SK-N-MC (cell line): ENCODE results near the gene POMGNT2.

Experiments used
- DNase-seq: peaks from one replicate; pipeline ENCODE4 v3.0.0-alpha.2; 2011; ENCODE audit warnings: low read depth, low spot score
- H3K27ac ChIP-seq: fragments of 200-600 bp; sonication (generic); 2 replicates; pipeline ENCODE4 v1.5.1; 2016; ENCODE audit warnings: mixed run types
- H3K36me3 ChIP-seq: fragments of 200-600 bp; sonication (generic); 2 replicates; pipeline ENCODE4 v1.6.1; 2017; ENCODE audit warnings: antibody characterized with exemption, low read length, mixed read lengths; ENCODE audit not compliant: insufficient read depth
- H3K4me3 ChIP-seq: fragments of 200-600 bp; sonication (generic); 2 replicates; pipeline ENCODE4 v1.5.1; 2016
- H3K9ac ChIP-seq: fragments of 200-600 bp; sonication (generic); 2 replicates; pipeline ENCODE4 v1.8.0; 2017; ENCODE audit warnings: mixed run types, mixed read lengths; ENCODE audit not compliant: insufficient read length
- H3K9me3 ChIP-seq: fragments of 200-600 bp; sonication (generic); 2 replicates; pipeline ENCODE4 v1.6.1; 2017; ENCODE audit warnings: low read depth, mild to moderate bottlenecking, antibody characterized with exemption, low read length, moderate library complexity, mixed read lengths
- EZH2 ChIP-seq: fragments of 200-600 bp; sonication (generic); IDR thresholded peaks from one replicate; pipeline ENCODE4 v1.6.1; 2017; ENCODE audit warnings: antibody characterized with exemption
- FOXP2 ChIP-seq: optimal IDR thresholded peaks from 2 replicates; pipeline ENCODE3; 2011; ENCODE audit warnings: mild to moderate bottlenecking, moderate library complexity; ENCODE audit not compliant: insufficient read depth; ENCODE audit errors: extremely low read length, control extremely low read depth
- POLR2AphosphoS5 ChIP-seq: IDR thresholded peaks from 2 replicates; pipeline ENCODE4 v1.6.1; 2012; ENCODE audit warnings: mild to moderate bottlenecking, low read depth, low read length, borderline replicate concordance

The POMGNT2 gene

DNA sequence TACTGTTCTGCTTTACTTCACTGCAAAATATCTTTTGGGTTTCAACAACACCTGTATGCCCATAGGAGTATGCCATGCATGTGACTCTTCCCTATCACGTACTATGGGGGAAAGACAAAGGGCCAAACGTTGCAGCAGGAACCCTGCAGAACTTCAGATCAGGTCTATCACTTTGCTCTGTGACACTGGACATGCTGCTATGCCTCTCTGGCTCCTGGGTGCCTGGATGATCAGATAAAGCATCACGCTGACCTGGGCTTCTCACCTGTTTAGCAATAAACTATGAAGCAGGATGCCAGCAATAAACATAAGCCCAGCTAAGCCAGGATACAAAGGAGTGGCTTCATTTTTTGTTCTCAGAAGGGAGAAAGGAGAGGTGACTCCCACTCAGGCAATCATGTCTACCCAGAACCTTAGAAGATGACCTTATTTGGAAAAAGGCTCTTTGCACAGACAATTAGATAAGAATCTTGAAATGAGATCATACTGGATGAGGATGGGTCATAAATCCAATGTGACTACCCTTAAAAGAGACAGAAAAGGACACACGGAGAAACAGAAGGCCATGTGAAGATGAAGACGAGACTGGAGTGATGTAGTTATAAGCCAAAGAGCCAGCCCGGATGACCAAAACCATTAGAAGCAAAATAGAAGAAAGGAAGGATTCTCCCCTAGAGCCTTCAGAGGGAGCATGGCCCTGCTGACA is 19.3 kb downstream of the POMGNT2 start:
- DNase-seq = no peak
- no peaks in the 10 kb centered on the region for H3K36me3 ChIP-seq

DNA sequence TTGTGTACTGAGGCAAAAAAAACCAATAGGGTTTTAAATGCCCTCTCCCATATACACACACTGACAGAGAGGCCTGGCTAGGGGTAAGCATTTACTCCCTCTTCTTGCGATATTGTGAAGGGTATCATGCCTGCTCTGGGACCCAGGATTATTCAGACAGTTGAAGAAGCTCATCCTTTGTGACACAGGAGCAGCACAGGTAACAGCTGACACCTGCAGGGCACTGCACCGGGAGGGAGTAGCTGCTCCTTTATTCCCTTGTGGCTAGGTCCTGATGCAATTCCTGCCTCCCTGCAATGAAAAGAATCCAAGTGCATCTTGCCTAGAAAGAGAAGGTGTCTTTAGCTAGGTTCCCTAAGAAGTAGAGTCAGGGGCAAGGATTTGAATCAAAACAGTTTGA is 23.4 kb downstream of the POMGNT2 start:
- TF ChIP-seq POLR2AphosphoS5 (no peak), FOXP2 (no peak), EZH2 (no peak)
- DNase-seq = no peak
- Histone ChIP-seq H3K27ac (no peak overlapping the region), H3K9ac (no peak overlapping the region), H3K36me3 (no peaks in the 10 kb centered on the region), H3K4me3 (no peak overlapping the region), H3K9me3 (no peaks in the 10 kb centered on the region)

More for the DNA sequence above, 19.3 kb downstream of the POMGNT2 start:
- H3K9me3 ChIP-seq = no peaks in the 10 kb centered on the region
- no peak overlapping the region for H3K4me3 ChIP-seq
- no peak overlapping the region for H3K9ac ChIP-seq
- no peak overlapping the region for H3K27ac ChIP-seq
- TF ChIP-seq EZH2 (no peak), FOXP2 (no peak), POLR2AphosphoS5 (no peak)

DNA sequence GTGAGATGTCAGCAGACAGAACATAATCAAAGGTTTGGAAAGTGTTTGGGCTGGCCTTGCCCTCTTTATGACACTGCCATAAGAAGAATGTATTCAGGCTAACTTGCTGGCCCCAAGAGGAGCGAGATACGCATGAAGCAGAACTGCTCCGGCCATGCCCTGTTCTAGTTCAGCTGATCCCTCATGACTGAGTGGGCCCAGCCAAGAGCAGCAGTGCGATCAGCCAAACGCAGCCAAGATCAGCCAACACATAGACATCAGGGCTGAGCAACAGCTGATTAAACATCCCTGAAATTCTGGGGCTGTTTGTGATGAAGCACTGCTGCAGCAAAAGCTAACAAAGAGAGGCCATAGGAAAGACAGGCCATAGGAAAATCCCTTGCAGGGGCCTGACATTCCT is 24.1 kb downstream of the POMGNT2 start:
- no peak for DNase-seq
- Histone ChIP-seq H3K36me3 (no peaks in the 10 kb centered on the region), H3K27ac (no peak overlapping the region), H3K9me3 (no peaks in the 10 kb centered on the region), H3K9ac (no peak overlapping the region), H3K4me3 (no peak overlapping the region)
- TF ChIP-seq EZH2 (no peak), FOXP2 (no peak), POLR2AphosphoS5 (no peak)

DNA sequence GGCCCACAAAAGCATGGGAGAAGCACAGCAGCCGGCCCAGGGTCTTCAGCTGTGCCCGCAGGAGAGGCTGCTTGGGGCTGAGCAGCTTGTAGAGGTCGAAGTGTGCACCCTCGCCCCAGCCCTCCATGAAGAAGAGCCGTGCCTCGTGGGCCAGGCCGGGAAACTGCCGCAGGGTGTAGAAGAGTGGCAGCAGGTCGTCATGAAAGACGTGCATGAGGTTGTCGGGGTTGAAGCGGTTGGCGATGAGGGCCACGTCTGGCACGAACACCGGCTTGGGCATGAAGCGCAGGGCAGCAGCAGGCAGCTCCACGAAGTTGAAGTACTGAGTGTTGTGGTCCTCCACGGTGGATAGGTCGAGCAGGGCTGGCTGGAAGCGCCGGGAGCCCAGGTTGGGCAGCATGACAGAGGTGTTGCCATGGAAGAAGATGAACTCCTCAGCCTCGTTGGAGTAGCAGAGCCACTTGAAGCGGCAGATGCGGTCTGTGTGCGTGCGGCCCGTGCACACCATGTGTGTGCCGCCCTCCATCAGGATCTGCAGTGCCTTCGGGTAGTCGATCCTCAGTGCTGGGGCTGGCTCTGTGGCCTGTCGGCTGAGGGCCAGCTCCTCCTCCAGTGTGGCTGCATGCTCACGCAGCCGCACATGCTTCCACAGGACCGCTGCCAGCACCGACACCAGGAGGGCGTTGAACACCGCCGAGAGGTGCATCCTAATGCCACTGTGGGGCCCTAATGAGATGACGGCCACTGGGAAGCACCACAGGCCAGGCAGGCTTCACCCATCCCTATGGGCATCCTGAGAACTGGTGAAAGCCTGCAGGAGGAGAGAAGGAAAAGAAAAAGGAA is 24.9 kb downstream of the POMGNT2 start:
- TF ChIP-seq POLR2AphosphoS5 (no peak), FOXP2 (no peak), EZH2 (no peak)
- Histone ChIP-seq H3K9me3 (no peaks in the 10 kb centered on the region), H3K4me3 (no peak overlapping the region)

DNA sequence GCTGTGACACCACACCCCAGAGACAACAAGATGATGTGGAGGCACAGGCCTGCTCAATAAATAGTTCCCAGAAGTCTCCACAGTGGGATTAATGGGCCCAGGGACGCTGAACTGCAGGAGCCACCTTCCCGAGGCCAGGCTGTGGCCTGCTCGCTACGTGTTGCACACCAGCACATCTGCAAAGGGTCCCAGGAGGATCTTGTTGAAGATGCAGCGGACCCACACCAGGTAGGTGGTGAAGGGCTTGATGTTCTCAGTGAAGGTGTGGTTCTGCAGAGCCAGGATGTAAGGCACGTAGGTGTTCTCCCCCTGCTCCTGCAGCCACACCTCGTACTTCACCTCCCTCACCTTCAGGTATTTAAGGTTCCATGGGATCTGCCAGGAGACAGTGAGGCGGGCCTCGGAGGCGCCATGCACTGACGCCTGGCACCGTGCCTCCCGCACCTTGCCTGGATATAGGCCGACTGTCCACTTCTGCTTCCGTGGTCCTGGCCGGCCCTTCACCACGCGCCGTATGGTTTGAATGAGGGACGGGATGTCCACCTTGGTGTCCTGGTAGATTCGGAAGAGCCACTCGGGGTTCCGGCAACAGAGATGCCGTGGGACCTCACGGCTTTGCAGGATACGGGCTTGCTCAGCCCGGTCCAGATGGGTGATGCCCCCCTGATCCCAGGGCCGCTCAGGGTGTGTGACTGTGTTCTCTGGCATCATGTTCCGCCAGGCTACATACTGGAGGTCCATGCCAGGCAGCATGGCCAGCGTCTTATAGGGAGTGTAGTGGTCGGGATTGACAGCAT is 26.1 kb downstream of the POMGNT2 start:
- TF ChIP-seq EZH2 = no peak
- no peak for TF ChIP-seq POLR2AphosphoS5

More for the DNA sequence above, 24.9 kb downstream of the POMGNT2 start:
- Histone ChIP-seq H3K27ac (no peak overlapping the region), H3K9ac (no peak overlapping the region), H3K36me3 (no peaks in the 10 kb centered on the region)
- DNase-seq = no peak

DNA sequence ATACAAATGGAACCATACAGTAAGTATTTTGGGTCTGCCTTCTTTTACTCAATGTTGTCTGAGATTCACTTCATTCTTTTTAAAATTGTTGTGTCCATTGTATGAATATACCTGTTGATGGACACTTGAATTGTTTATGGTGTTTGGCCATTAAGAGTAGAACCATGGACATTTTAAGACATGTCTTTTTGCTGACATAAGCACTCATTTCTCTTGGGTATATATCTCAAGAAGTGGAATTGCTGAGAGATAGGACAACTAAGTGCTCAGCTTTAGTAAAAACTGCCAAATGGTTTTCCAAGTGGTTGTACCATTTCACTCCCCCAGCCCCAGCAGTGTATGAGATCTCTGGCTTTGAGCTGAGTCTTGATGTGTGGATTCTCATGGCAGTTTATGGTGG is 28.2 kb downstream of the POMGNT2 start:
- TF ChIP-seq FOXP2 (no peak), POLR2AphosphoS5 (no peak), EZH2 (no peak)
- Histone ChIP-seq H3K9me3 (no peaks in the 10 kb centered on the region), H3K27ac (no peak overlapping the region), H3K4me3 (no peak overlapping the region), H3K36me3 (no peaks in the 10 kb centered on the region), H3K9ac (no peak overlapping the region)
- no peak for DNase-seq

More for the DNA sequence above, 26.1 kb downstream of the POMGNT2 start:
- Histone ChIP-seq H3K9me3 (no peaks in the 10 kb centered on the region), H3K36me3 (no peaks in the 10 kb centered on the region), H3K27ac (no peak overlapping the region), H3K4me3 (no peak overlapping the region), H3K9ac (no peak overlapping the region)
- no peak for DNase-seq

DNA sequence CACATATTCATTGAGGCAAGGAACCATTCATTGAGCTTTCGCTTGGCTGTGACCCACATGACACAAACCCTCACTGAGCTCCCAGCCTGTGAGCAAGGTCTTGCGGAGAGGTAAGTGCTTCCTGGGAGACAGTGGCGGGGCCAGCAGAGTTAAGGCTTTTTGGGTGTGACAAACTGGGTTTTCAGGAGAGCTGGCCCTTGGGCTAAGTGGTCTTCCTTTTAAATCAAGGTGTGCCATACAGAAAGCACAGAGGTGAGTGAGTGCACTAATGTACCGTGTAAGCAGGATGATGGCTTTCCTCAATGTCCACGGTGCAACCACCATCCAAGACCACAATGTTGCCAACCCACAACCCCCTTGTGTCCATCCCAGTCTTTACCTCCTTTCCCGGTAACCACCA is 28.6 kb downstream of the POMGNT2 start:
- TF ChIP-seq EZH2 (no peak), FOXP2 (no peak), POLR2AphosphoS5 (no peak)
- H3K36me3 ChIP-seq = no peaks in the 10 kb centered on the region
- no peak overlapping the region for H3K27ac ChIP-seq

DNA sequence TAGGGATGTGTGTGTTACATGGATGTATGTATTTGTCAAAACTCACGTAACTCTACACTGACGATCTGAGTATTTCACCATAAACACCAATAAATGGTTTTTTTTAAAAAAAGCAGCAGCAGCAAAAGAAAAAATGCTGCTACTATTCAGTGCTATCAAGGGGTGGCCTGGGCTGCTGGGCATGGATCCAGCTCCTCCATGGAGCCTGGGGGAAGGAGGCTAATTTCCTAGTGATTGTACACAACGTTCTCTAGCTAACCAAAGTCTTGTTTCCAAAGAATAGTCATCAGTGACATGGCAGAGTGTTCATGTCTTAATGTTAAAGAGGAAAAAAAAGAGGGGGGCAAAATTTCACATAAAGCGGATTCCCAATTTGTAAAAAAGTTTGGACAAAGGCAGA is 29.0 kb downstream of the POMGNT2 start:
- no peak overlapping the region for H3K27ac ChIP-seq
- no peak overlapping the region for H3K9ac ChIP-seq
- no peak for TF ChIP-seq FOXP2
- no peak for TF ChIP-seq POLR2AphosphoS5
- no peak for TF ChIP-seq EZH2
- no peaks in the 10 kb centered on the region for H3K9me3 ChIP-seq
- H3K4me3 ChIP-seq = no peak overlapping the region
- H3K36me3 ChIP-seq = no peaks in the 10 kb centered on the region
- DNase-seq = no peak

More for the DNA sequence above, 28.6 kb downstream of the POMGNT2 start:
- H3K4me3 ChIP-seq = no peak overlapping the region
- no peaks in the 10 kb centered on the region for H3K9me3 ChIP-seq
- no peak overlapping the region for H3K9ac ChIP-seq
- no peak for DNase-seq
